SKM-1 (cell line): ENCODE data around the gene CDC42EP5.

Experiments used
- DNase-seq: peaks from one replicate; lab custom pipeline; 2025; ENCODE audit not compliant: unreplicated experiment; lab: John Stamatoyannopoulos, UW

Gene CDC42EP5

DNA sequence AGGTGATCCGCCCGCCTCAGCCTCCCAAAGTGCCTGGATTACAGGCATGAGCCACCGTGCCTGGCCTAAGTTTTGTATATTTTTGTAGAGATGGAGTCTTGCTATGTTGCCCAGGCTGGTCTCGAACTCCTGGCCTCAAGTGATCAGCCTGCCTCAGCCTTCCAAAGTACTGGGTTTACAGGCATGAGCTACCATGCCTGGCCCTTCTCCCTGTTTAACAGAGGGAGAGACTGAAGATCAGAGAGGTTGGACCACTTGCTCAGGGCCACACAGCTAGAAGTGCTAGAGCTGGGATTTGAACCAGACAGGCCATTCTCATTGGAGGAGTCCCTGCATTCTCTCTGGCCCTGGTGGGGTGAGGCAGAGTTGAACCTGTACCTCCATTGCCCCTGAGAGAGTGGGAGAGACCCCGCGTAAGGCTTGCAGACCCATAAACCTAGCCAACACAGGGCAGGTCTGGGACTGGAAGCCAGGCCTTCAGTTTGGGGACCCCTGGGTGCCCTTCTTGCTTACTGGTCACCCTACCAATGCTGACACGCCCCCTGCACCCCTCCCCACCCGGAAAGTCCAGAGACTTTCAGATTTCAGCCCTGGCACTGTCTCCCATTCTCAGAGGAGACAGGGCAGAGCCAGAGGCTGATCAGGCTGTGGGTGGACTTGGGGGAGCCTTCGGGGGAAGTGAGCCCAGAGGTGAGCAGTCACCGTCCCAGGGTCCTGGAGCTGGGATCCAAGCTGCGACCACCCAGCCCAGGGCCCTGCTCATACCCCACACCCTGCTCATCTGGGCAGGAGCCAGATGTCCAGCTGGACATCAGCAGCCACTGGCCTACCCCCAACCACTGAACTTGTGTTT, 44.5 kb downstream of the CDC42EP5 start:
- DNase-seq, result no peak

DNA sequence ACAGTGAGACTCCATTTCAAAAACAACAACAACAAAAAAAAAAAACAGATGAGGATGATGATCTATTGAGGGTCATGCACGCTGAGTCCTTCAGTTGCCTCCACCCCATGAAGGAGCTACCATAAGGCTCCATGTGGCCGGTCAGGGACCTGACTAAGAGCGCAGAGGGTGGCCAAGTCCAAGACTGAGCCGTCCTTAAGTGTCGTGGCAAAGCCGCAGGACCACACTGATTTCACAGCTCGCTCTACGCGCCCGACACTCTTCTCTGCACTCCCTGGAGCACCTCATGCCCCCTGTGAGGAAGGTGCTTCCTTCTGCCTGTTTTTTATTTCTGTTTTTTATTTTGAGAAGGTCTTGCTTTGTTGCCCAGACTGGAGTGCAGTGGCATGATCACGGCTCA, 45.5 kb downstream of the CDC42EP5 start:
- DNase-seq, result no peak

DNA sequence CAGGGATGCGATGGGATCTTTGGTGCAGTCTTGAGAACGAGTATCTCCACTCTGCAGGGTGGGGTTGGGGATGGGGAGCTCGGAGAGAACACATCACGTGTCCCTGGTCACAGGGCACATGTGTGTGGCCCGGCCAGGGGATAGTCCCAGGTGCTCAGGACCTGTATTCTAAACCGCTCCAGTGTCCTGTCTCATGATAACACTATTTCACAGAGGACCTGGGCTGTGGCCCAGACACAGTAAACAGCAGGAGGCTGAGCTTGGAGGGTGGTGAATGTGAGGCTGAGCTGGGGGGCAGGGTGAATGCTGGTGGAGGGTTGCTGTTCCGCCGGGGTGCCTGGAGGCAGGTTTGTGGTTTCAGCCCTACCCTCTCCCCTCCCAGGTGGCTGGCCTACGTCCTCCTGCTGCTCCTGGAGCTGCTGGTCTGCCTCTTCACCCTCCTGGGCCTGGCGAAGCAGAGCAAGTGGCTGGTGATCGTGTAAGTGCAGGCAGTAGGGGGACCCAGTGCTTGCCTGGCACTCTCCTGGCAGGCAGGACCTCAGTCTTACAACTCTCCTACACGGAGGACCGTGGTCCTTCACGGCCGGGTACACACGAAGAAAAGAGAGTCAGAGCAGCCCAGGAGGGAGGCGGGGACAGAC, 46.7 kb downstream of the CDC42EP5 start:
- no peak for DNase-seq

DNA sequence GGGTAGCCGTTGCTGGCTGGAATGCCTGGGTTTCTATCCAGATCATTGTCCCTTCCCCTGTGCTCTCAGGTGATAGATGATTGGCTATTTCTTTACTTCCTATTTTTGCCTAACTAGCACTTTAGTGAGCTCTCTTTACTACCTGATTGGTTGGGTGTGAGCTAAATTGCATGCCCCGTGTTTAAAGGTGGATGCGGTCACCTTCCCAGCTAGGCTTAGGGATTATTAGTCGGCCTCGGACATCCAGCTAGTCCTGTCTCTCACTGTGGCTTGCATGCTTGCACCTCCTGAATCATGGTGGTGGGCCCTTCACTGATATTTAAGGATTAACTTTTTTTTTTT, 47.7 kb downstream of the CDC42EP5 start:
- no peak for DNase-seq

- no peak for DNase-seq
These were observed 48.3 kb downstream of the CDC42EP5 start for GRCh38 chr19:54424660-54425381.

- no peak for DNase-seq
These were observed 48.9 kb downstream of the CDC42EP5 start for GRCh38 chr19:54424201-54424600.

GRCh38 chr19:54422136-54422535, 51.0 kb downstream of the CDC42EP5 start:
- no peak for DNase-seq

GRCh38 chr19:54421521-54421920, 51.6 kb downstream of the CDC42EP5 start:
- DNase-seq, result no peak

DNA sequence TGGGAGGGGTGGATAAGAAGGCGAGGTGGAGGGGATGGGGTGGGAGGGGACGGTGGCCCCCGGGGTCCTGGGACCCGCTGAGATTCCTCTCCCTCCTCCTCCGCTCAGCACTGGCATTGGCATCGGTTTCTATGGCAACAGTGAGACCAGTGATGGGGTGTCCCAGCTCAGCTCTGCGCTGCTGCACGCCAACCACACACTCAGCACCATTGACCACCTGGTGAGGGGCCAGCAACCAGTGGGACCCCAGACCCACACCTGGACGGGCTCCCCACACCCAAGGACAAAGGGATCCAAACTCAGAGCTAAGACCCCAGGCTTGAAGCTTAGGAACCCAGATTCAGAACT, 52.0 kb downstream of the CDC42EP5 start:
- DNase-seq, result no peak

DNA sequence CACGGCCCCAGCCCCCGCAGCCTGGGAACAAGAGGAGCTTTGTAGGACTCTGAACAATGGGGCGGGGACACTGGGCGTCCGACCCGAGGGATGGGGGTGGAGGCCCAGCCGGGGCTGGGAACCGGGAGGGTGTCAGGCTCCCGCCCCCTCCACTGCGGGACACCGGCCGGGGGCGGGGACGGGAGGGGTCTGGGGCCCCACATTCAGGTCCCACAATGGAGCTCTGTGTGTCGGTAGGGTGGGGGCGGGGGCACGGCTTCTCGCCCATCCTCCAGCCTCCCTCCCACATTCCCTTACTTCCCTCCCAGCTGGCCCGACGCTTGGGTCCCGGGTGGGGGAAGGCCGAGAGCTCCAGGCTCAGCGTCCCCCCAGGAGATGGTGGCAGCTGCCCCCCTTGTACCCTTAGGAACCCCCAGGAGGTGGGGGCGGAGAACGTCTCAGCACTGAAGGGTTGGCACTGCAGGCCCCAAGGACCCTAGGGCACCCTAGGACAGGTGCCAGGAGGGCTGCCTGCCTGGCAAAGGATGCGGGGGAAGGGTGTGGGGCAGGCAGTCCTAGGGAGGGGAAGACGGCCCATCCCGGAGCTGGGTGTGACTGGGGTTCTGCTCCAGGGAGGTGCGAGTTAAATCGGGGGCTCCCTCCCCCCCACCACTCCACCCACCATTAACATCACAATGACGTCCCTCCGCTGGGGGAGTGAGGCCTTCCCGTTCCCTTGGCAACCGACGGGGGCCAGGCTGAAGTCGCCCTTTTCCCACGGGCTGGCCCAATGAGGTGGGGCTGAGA, 52.5 kb downstream of the CDC42EP5 start:
- DNase-seq, result no peak

DNA sequence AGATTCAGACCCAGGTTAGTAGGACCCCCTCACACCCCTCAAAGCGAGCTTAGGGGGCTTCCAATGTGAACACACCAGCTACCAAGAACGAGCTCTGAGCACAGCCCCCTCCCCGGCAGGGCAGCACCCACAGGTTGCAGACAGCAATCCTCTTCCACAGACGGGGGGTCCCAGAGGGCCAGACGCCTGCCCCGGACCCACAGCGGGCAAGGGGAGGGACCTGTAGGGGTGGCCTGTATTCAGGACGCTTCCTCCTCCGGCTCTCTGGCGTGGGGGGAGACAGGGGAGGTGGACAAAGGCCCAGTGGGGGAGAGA, 53.1 kb downstream of the CDC42EP5 start:
- no peak for DNase-seq

- DNase-seq, result no peak
These were observed 53.9 kb downstream of the CDC42EP5 start for GRCh38 chr19:54418930-54419800.

- DNase-seq, result no peak
These were observed 54.8 kb downstream of the CDC42EP5 start for GRCh38 chr19:54418030-54418929.

- no peak for DNase-seq
These were observed 56.2 kb downstream of the CDC42EP5 start for GRCh38 chr19:54416695-54417491.

DNA sequence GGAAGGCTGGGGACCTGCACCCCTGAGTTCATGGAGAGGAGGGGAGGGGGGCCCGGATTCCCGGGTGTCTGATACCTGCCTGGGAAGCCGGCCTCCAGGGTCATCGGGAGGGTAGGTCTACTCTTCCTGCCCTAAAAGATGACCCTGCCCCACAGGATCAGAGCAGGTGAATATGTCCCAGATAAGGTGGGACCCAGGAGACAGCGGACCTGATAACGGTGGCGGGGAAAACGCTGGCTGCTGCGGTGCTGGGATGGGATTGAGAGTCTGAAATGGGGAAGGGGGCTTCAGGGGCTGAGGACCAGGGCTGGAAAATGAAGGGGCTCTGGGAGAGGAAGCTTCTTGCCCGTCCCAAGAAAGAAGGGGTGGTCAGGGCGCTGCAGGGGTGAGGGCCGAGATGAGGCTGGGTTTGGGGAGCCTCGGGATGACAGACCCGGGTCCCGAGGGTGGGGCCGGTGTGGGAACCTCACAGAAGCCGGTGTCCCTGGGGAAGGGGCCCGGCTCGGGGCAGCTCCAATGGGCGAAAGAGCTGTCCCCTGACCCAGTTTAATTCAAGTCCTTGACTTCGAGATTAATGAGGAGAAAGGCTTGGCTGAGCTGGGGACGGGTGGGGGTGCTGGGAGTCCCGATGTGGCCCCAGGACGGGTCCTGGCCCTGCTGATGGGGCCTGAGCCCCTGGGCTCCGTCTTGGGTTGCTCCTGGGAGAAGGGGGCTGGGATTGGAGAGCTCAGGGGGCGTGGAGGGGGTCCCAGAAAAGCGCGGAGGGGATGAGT, 57.0 kb downstream of the CDC42EP5 start:
- no peak for DNase-seq

- DNase-seq, result no peak
These were observed 57.7 kb downstream of the CDC42EP5 start, which contains the start of gene TTYH1 for GRCh38 chr19:54415208-54415900. TTYH1 (plus strand) TSS chr19:54415464; CDS start chr19:54415553, 89 bp downstream.
